Measurements from ENCODE around the gene GPATCH2L.

GPATCH2L gene

GRCh38 chr14:76253111-76253510 lies 101.4 kb downstream of the GPATCH2L start:
- DNase-seq (ENCODE audit: extremely low read depth in 1 of 2, low read depth in 1 of 2): no peak

GRCh38 chr14:76256545-76256944 lies 104.8 kb downstream of the GPATCH2L start:
- no peak for DNase-seq (ENCODE audit: extremely low read depth in 1 of 2, low read depth in 1 of 2)

- DNase-seq (ENCODE audit: extremely low read depth in 1 of 2, low read depth in 1 of 2): no peak
Observed at GRCh38 chr14:76257111-76257803, 105.5 kb downstream of the GPATCH2L start.

- DNase-seq (ENCODE audit: extremely low read depth in 1 of 2, low read depth in 1 of 2): no peak
Observed at GRCh38 chr14:76257842-76258397, 106.2 kb downstream of the GPATCH2L start.

- no peak for DNase-seq (ENCODE audit: extremely low read depth in 1 of 2, low read depth in 1 of 2)
Observed at GRCh38 chr14:76259029-76259735, 107.5 kb downstream of the GPATCH2L start.

- no peak for DNase-seq (ENCODE audit: extremely low read depth in 1 of 2, low read depth in 1 of 2)
Observed at GRCh38 chr14:76260749-76261148, 109.0 kb downstream of the GPATCH2L start.

- DNase-seq (ENCODE audit: extremely low read depth in 1 of 2, low read depth in 1 of 2): no peak
Observed at GRCh38 chr14:76261371-76261811, 109.7 kb downstream of the GPATCH2L start.

GRCh38 chr14:76262641-76263040 lies 110.9 kb downstream of the GPATCH2L start:
- no peak for DNase-seq (ENCODE audit: extremely low read depth in 1 of 2, low read depth in 1 of 2)
